OCI-LY1 (cell line): ENCODE results near the gene SLC39A6.

Source experiments
- H2AFZ ChIP-seq: fragments of 200-600 bp; sonication (generic), shearing (Covaris generic); 2 replicates; pipeline ENCODE4 v1.6.0; 2014; ENCODE audit warnings: antibody characterized with exemption, mild to moderate bottlenecking, low read length
- H3F3A ChIP-seq: fragments of 200-600 bp; sonication (generic), shearing (Covaris generic); 2 replicates; pipeline ENCODE4 v1.6.0; 2014; ENCODE audit warnings: mild to moderate bottlenecking, antibody characterized with exemption, low read length, moderate library complexity; ENCODE audit not compliant: insufficient read depth
- H3K27ac ChIP-seq: fragments of 200-600 bp; sonication (generic); 2 replicates; pipeline ENCODE4 v1.5.1; 2014; ENCODE audit warnings: low read length, mixed run types, mild to moderate bottlenecking, low read depth; ENCODE audit not compliant: poor library complexity, severe bottlenecking
- H3K27me3 ChIP-seq: fragments of 200-600 bp; sonication (generic); 2 replicates; pipeline ENCODE4 v1.6.0; 2014; ENCODE audit warnings: antibody characterized with exemption, mild to moderate bottlenecking, low read length, moderate library complexity; ENCODE audit not compliant: insufficient read depth
- H3K36me3 ChIP-seq: fragments of 200-600 bp; sonication (generic); 2 replicates; pipeline ENCODE4 v1.6.1; 2014; ENCODE audit warnings: mild to moderate bottlenecking, antibody characterized with exemption, low read length, moderate library complexity, mixed read lengths; ENCODE audit not compliant: insufficient read depth
- H3K4me1 ChIP-seq: fragments of 200-600 bp; sonication (generic); 2 replicates; pipeline ENCODE4 v1.5.1; 2014; ENCODE audit warnings: mild to moderate bottlenecking, low read length, moderate library complexity; ENCODE audit not compliant: insufficient read depth, severe bottlenecking
- H3K4me2 ChIP-seq: fragments of 200-600 bp; sonication (generic), shearing (Covaris generic); 2 replicates; pipeline ENCODE4 v1.6.1; 2014; ENCODE audit warnings: low read length
- H3K4me3 ChIP-seq: fragments of 200-600 bp; sonication (generic); 2 replicates; pipeline ENCODE4 v1.5.1; 2014; ENCODE audit warnings: low read length, low read depth, mild to moderate bottlenecking, mixed read lengths; ENCODE audit not compliant: poor library complexity, severe bottlenecking
- H3K79me2 ChIP-seq: fragments of 200-600 bp; shearing (Covaris generic); 2 replicates; pipeline ENCODE4 v1.6.1; 2016; ENCODE audit warnings: mixed run types, low read length, mixed read lengths; ENCODE audit not compliant: insufficient read depth
- H3K9ac ChIP-seq: fragments of 200-600 bp; sonication (generic), shearing (Covaris generic); 2 replicates; pipeline ENCODE4 v1.6.1; 2014; ENCODE audit warnings: mild to moderate bottlenecking, low read length, mixed read lengths
- H3K9me2 ChIP-seq: fragments of 200-600 bp; sonication (generic), shearing (Covaris generic); 2 replicates; pipeline ENCODE4 v1.6.1; 2014; ENCODE audit warnings: low read depth, mild to moderate bottlenecking, low read length, mixed read lengths
- H3K9me3 ChIP-seq: fragments of 200-600 bp; shearing (Covaris generic); 2 replicates; pipeline ENCODE4 v1.6.1; 2014; ENCODE audit warnings: low read length, mixed read lengths
- H4K20me1 ChIP-seq: fragments of 200-600 bp; sonication (generic), shearing (Covaris generic); 2 replicates; pipeline ENCODE4 v1.6.0; 2016; ENCODE audit warnings: mild to moderate bottlenecking, low read length; ENCODE audit not compliant: insufficient read depth
- EZH2 ChIP-seq: fragments of 200-600 bp; sonication (generic), shearing (Covaris generic); IDR thresholded peaks from 2 replicates; pipeline ENCODE4 v1.8.0; 2017; ENCODE audit warnings: borderline replicate concordance, mixed run types, mild to moderate bottlenecking, antibody characterized with exemption, low read length, moderate library complexity, mixed read lengths
- TF ChIP-seq, protein P1 (sequence below): fragments of 200-600 bp; sonication (generic), shearing (Covaris generic); IDR thresholded peaks from 2 replicates; pipeline ENCODE4 v1.5.1; 2017; ENCODE audit warnings: mild to moderate bottlenecking, antibody characterized with exemption, low read length, moderate library complexity, mixed read lengths

The SLC39A6 gene

DNA sequence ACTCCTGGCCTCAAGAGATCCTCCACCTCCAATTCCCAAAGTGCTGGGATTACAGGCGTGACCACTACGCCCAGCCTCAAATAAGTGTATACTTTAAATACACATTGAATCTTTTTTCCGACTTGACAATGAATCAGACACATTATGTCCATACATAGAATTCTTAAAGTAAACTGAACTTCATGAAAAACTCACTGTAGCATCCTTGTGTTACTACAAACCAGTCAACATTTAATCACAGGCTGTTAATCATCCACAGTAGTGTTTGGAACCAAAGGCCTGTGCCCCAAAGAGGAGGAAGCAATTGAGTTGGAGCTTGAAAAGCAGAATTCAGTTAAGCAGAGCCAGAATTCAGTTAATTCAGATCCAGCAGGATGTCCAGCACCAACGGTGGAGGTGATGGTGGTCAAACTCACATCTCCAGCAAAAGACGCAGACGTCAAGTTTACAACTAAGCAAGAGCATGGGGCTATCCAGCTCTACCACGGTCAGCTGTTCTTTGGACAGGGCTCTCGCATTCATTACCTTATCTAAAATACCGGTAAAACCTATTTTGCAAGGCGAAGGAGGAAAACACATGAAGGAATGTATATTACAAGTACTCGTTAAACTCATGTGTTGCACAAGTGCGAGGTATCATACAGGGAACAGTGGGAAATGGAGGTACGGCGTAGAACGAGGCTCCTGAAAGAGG, 1.2 kb downstream of the SLC39A6 start:
- Histone ChIP-seq H3K27ac (no peak overlapping the region), H2AFZ (no peak overlapping the region), H4K20me1 (no peaks in the 10 kb centered on the region), H3K36me3 (peaks cover 23% of the 10 kb centered on the region; the same call in 1 of the 2 replicates), H3F3A (no peaks in the 10 kb centered on the region), H3K4me2 (peak overlapping the region; percentile 97), H3K9me2 (no peaks in the 10 kb centered on the region), H3K9ac (peak overlapping the region; percentile 94), H3K4me3 (peak overlapping the region; percentile 100), H3K9me3 (no peaks in the 10 kb centered on the region), H3K27me3 (no peaks in the 10 kb centered on the region), H3K4me1 (peaks cover 30% of the 10 kb centered on the region), H3K79me2 (peaks cover 33% of the 10 kb centered on the region)
- no peak for TF ChIP-seq EZH2
- TF ChIP-seq, protein P1, sequence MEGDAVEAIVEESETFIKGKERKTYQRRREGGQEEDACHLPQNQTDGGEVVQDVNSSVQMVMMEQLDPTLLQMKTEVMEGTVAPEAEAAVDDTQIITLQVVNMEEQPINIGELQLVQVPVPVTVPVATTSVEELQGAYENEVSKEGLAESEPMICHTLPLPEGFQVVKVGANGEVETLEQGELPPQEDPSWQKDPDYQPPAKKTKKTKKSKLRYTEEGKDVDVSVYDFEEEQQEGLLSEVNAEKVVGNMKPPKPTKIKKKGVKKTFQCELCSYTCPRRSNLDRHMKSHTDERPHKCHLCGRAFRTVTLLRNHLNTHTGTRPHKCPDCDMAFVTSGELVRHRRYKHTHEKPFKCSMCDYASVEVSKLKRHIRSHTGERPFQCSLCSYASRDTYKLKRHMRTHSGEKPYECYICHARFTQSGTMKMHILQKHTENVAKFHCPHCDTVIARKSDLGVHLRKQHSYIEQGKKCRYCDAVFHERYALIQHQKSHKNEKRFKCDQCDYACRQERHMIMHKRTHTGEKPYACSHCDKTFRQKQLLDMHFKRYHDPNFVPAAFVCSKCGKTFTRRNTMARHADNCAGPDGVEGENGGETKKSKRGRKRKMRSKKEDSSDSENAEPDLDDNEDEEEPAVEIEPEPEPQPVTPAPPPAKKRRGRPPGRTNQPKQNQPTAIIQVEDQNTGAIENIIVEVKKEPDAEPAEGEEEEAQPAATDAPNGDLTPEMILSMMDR: no peak

DNA sequence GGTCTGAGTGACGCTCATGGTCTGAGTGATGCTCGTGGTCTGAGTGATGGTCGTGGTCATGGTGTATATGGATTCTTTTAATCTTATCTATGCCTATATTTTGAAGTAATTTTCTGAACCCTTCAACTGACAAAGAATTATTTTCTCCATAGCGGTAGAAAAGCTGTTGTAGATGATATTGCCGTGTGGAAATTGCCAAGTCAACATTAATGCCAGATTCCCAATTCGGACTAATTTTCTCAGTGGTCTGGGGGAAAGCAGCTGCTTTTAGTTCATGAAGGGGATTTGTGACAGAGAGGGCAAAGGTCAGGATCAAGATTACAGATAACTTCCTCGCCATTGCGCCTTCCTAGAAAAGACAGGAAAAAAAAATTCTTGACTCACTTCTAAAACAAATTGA, 2.5 kb downstream of the SLC39A6 start:
- H3K79me2 ChIP-seq: peaks cover 20% of the 10 kb centered on the region
- H3K4me2 ChIP-seq: no peak overlapping the region
- no peak overlapping the region for H3K4me3 ChIP-seq
- no peaks in the 10 kb centered on the region for H3K9me3 ChIP-seq
- H2AFZ ChIP-seq: no peak overlapping the region
- H4K20me1 ChIP-seq: no peaks in the 10 kb centered on the region
- no peak overlapping the region for H3K9ac ChIP-seq
- H3K4me1 ChIP-seq: peaks cover 24% of the 10 kb centered on the region
- TF ChIP-seq, protein P1: no peak
- TF ChIP-seq EZH2: no peak
- no peak overlapping the region for H3K27ac ChIP-seq
- H3K27me3 ChIP-seq: no peaks in the 10 kb centered on the region
- H3F3A ChIP-seq: no peaks in the 10 kb centered on the region
- H3K9me2 ChIP-seq: no peaks in the 10 kb centered on the region
- H3K36me3 ChIP-seq: peaks cover 32% of the 10 kb centered on the region; the same call in 1 of the 2 replicates

DNA sequence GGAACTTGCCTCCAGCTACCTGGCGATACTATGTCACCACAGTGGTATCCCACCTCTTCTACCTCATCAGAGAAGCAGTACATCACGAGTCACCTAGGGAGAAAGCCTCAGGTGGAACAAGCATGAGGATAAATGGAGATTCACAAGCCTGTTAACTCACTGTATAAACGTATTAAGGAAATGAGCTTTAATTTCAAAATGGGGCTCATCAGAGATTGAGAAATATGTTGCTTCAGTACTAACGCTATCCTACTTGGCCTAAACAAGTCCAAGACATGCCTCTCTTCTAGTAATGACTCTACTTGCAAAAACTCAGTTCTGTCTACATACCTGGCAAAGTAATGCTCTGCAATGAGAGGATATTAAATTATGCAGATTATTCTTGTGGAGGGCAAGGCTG, 4.3 kb downstream of the SLC39A6 start:
- Histone ChIP-seq H3K27ac (no peak overlapping the region), H3K4me3 (no peak overlapping the region), H4K20me1 (no peaks in the 10 kb centered on the region), H3K9me2 (no peaks in the 10 kb centered on the region), H3F3A (no peaks in the 10 kb centered on the region), H3K9me3 (no peaks in the 10 kb centered on the region), H3K4me1 (peaks cover 10% of the 10 kb centered on the region), H3K79me2 (peaks cover 1% of the 10 kb centered on the region), H3K9ac (no peak overlapping the region), H3K27me3 (no peaks in the 10 kb centered on the region), H2AFZ (no peak overlapping the region), H3K36me3 (peaks cover 45% of the 10 kb centered on the region), H3K4me2 (no peak overlapping the region)
- no peak for TF ChIP-seq EZH2
- TF ChIP-seq, protein P1: no peak
